HepG2 (cell line): ENCODE results near the gene CCDC57. TPM values are rescaled to one million over a fixed set of nuclear protein-coding genes. Genes with fewer than 3 reads are reported as not detected.

Experiments used
- HNF4A ChIP-seq: sonication (generic); formaldehyde crosslinking; IDR thresholded peaks from 2 replicates; pipeline ENCODE4 v1.4.0; 2020; ENCODE audit warnings: missing genetic modification reagents
- KAT8 ChIP-seq: IDR thresholded peaks from 2 replicates; pipeline ENCODE4 v1.6.1; 2016; ENCODE audit warnings: missing genetic modification reagents, missing compliant biosample characterization
- KLF13 ChIP-seq: sonication (generic); formaldehyde crosslinking; IDR thresholded peaks from 2 replicates; pipeline ENCODE4 v1.4.0; 2020; ENCODE audit warnings: mild to moderate bottlenecking, missing genetic modification reagents
- MAFF ChIP-seq: IDR thresholded peaks from 2 replicates; pipeline ENCODE4 v1.6.1; 2011; ENCODE audit warnings: low read depth, low read length, improper control_type of control experiment
- MED13 ChIP-seq: sonication (generic); formaldehyde crosslinking; IDR thresholded peaks from 2 replicates; pipeline ENCODE4 v1.5.0; 2020; ENCODE audit warnings: missing genetic modification reagents
- MED8 ChIP-seq: sonication (generic); formaldehyde crosslinking; IDR thresholded peaks from 2 replicates; pipeline ENCODE4 v1.8.1; 2023; ENCODE audit warnings: mild to moderate bottlenecking, missing genetic modification reagents; ENCODE audit not compliant: insufficient replicate concordance
- NFKBIZ ChIP-seq: IDR thresholded peaks from 2 replicates; pipeline ENCODE4 v1.6.1; 2018; ENCODE audit warnings: missing genetic modification reagents, missing compliant biosample characterization
- PHF20 ChIP-seq: sonication (generic); formaldehyde crosslinking; IDR thresholded peaks from 2 replicates; pipeline ENCODE4 v1.5.0; 2020; ENCODE audit warnings: mild to moderate bottlenecking, missing genetic modification reagents
- POLR2AphosphoS2 ChIP-seq: IDR thresholded peaks from 2 replicates; pipeline ENCODE4 v1.6.1; 2011; ENCODE audit warnings: low read depth, low read length, improper control_type of control experiment
- PRMT3 ChIP-seq: sonication (generic); formaldehyde crosslinking; IDR thresholded peaks from 2 replicates; pipeline ENCODE4 v1.8.1; 2022; ENCODE audit warnings: low read depth, mild to moderate bottlenecking, moderate library complexity, missing genetic modification reagents, borderline replicate concordance
- SMAD3 ChIP-seq: sonication (generic); formaldehyde crosslinking; IDR thresholded peaks from 2 replicates; pipeline ENCODE4 v1.4.0; 2020; ENCODE audit warnings: missing genetic modification reagents
- TRIM24 ChIP-seq: sonication (generic); formaldehyde crosslinking; IDR thresholded peaks from 2 replicates; pipeline ENCODE4 v1.8.0; 2022; ENCODE audit warnings: mild to moderate bottlenecking, missing genetic modification reagents
- XRCC5 ChIP-seq: fragments of 200-400 bp; formaldehyde crosslinking; optimal IDR thresholded peaks from 2 replicates; pipeline ENCODE3; 2017; ENCODE audit warnings: mild to moderate bottlenecking, low read length
- YY1 ChIP-seq: IDR thresholded peaks from 2 replicates; pipeline ENCODE4 v1.6.1; 2011; ENCODE audit warnings: low read length, low read depth, moderate library complexity, mild to moderate bottlenecking; ENCODE audit not compliant: insufficient read depth, insufficient replicate concordance
- ZBTB38 ChIP-seq: sonication (generic); formaldehyde crosslinking; IDR thresholded peaks from 2 replicates; pipeline ENCODE4 v1.5.1; 2020; ENCODE audit warnings: mild to moderate bottlenecking, missing genetic modification reagents
- ZMAT3 ChIP-seq: sonication (generic); formaldehyde crosslinking; conservative IDR thresholded peaks from 2 replicates; pipeline ENCODE4 v1.7.0; 2021; ENCODE audit warnings: missing genetic modification reagents
- ZNF10 ChIP-seq: sonication (generic); formaldehyde crosslinking; IDR thresholded peaks from 2 replicates; pipeline ENCODE4 v1.4.0; 2020; ENCODE audit warnings: mild to moderate bottlenecking, low read depth, missing genetic modification reagents, borderline replicate concordance
- ZNF367 ChIP-seq: sonication (generic); formaldehyde crosslinking; IDR thresholded peaks from 2 replicates; pipeline ENCODE4 v1.4.0; 2020; ENCODE audit warnings: missing genetic modification reagents, borderline replicate concordance
- ZNF432 ChIP-seq: sonication (generic); formaldehyde crosslinking; IDR thresholded peaks from 2 replicates; pipeline ENCODE4 v1.5.0; 2020; ENCODE audit warnings: missing genetic modification reagents, mild to moderate bottlenecking, borderline replicate concordance
- ZNF563 ChIP-seq: sonication (generic); formaldehyde crosslinking; IDR thresholded peaks from 2 replicates; pipeline ENCODE4 v1.8.0; 2022; ENCODE audit warnings: mild to moderate bottlenecking, moderate library complexity, missing genetic modification reagents
- ZNF777 ChIP-seq: sonication (generic); formaldehyde crosslinking; IDR thresholded peaks from 2 replicates; pipeline ENCODE4 v1.4.0; 2020; ENCODE audit warnings: missing genetic modification reagents
- ZSCAN9 ChIP-seq: IDR thresholded peaks from 2 replicates; pipeline ENCODE4 v1.6.1; 2016; ENCODE audit warnings: borderline replicate concordance
- polyA plus RNA-seq, 8 experiments: library from polyadenylated mRNA; depleted of rRNA in 3 of 8; stranded (reverse) in 7 of 8; unstranded in 1 of 8; fragments of >200 nt; fragmentation: Illumina TruSeq in 4 of 8; extraction: Trizol in 4 of 8; gene quantifications; 2 replicates each; pipeline versions ENCODE4 v1.2.1 to v1.2.3, GENCODE V29; 2011 to 2016; ENCODE audit warnings: low read depth in 4 of 8, missing spikeins in 1 of 8, mixed read lengths in 1 of 8; ENCODE audit not compliant: insufficient read depth in 1 of 8
- total RNA-seq, 5 experiments: library from RNA; depleted of rRNA; stranded (reverse); fragments of >200 nt; fragmentation: Illumina TruSeq; extraction: Trizol; gene quantifications; 2 replicates each; pipeline ENCODE4 v1.2.3, GENCODE V29; 2016; ENCODE audit warnings: low read depth in 1 of 5
- TF ChIP-seq, protein P1 (sequence below): sonication (generic); formaldehyde crosslinking; IDR thresholded peaks from 2 replicates; pipeline ENCODE4 v1.5.0; 2020; ENCODE audit warnings: mild to moderate bottlenecking, missing genetic modification reagents, moderate library complexity
- TF ChIP-seq, protein P2 (sequence below): IDR thresholded peaks from 2 replicates; pipeline ENCODE4 v1.6.1; 2016; ENCODE audit warnings: low read depth, control low read depth
- TF ChIP-seq, protein P3 (sequence below): sonication (generic); formaldehyde crosslinking; IDR thresholded peaks from 2 replicates; pipeline ENCODE4 v1.5.0; 2020; ENCODE audit warnings: mild to moderate bottlenecking, low read depth, missing genetic modification reagents, borderline replicate concordance

CCDC57 gene
- total and polyA plus RNA-seq, 2 of the 13 experiments (the other 11 are each of a cell fraction or from before 2014, with no cell fraction given), result 59.3 to 59.9 TPM

DNA sequence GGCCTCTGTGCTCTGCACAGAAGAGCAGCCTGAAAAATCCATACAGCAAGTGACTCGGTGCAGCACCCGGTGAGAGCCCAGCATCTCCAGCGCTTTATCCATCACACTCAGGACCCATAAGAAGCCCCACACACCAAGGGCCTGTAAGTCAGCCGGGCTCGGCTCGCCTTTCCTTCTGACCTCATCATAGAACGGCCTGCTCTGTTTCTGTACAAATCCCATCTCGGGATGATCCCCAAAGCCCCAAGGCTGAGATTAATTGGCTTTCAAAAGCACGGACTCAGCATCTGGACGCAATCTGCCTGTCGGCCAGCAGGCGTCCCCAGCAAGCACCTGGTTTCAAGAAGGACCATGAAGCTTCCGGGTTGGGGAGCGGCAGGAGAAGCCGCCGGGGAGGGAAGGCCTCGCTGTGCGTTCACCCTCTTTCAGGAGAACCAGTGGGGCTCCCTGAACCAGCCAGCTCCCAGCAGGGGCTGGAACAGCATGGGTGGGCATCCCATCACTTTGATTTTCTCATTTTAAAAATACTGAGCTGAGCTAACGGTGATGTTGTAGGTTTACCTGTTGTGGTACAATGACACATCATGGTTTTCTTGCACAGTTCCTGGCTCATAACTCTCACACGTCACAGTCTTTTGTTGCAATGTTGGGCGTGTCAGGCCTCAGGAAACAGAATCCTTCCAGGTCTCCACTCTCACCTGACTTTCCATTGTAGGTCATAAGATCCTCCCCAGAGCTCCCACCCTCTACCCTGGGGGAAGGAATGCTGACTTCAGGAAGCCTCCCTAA, 6.7 kb downstream of the CCDC57 start (continued):
- TF ChIP-seq ZNF367 (CRISPR knock-in tag), result no peak
- no peak; the same call in 1 of the 2 replicates for TF ChIP-seq HNF4A
- TF ChIP-seq NFKBIZ, result 0 out of 2 replicates have a peak, but pooled peaks have one; percentile 38
- TF ChIP-seq, protein P1, sequence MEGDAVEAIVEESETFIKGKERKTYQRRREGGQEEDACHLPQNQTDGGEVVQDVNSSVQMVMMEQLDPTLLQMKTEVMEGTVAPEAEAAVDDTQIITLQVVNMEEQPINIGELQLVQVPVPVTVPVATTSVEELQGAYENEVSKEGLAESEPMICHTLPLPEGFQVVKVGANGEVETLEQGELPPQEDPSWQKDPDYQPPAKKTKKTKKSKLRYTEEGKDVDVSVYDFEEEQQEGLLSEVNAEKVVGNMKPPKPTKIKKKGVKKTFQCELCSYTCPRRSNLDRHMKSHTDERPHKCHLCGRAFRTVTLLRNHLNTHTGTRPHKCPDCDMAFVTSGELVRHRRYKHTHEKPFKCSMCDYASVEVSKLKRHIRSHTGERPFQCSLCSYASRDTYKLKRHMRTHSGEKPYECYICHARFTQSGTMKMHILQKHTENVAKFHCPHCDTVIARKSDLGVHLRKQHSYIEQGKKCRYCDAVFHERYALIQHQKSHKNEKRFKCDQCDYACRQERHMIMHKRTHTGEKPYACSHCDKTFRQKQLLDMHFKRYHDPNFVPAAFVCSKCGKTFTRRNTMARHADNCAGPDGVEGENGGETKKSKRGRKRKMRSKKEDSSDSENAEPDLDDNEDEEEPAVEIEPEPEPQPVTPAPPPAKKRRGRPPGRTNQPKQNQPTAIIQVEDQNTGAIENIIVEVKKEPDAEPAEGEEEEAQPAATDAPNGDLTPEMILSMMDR (CRISPR knock-in tag), result peak; percentile 98
- TF ChIP-seq, protein P2, sequence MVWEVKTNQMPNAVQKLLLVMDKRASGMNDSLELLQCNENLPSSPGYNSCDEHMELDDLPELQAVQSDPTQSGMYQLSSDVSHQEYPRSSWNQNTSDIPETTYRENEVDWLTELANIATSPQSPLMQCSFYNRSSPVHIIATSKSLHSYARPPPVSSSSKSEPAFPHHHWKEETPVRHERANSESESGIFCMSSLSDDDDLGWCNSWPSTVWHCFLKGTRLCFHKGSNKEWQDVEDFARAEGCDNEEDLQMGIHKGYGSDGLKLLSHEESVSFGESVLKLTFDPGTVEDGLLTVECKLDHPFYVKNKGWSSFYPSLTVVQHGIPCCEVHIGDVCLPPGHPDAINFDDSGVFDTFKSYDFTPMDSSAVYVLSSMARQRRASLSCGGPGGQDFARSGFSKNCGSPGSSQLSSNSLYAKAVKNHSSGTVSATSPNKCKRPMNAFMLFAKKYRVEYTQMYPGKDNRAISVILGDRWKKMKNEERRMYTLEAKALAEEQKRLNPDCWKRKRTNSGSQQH (CRISPR knock-in tag), result peak; percentile 26; the same call in 1 of the 2 replicates
- peak; percentile 80 for TF ChIP-seq MAFF
- TF ChIP-seq MED8 (CRISPR knock-in tag), result no peak
- peak; percentile 92 for TF ChIP-seq ZBTB38 (CRISPR knock-in tag)
- TF ChIP-seq ZNF10, result no peak
- TF ChIP-seq KAT8 (CRISPR knock-in tag), result peak; percentile 95
- TF ChIP-seq YY1, result peak; percentile 70
- TF ChIP-seq TRIM24 (CRISPR knock-in tag), result no peak
- TF ChIP-seq ZNF777, result peak; percentile 18; the same call in 1 of the 2 replicates
- no peak for TF ChIP-seq MED13 (CRISPR knock-in tag)
- peak; percentile 95 for TF ChIP-seq SMAD3 (CRISPR knock-in tag)
- TF ChIP-seq KLF13 (CRISPR knock-in tag), result no peak
- TF ChIP-seq ZNF432 (CRISPR knock-in tag), result no peak
- TF ChIP-seq ZNF563 (CRISPR knock-in tag), result peak; percentile 45; the same call in 1 of the 2 replicates
- TF ChIP-seq POLR2AphosphoS2, result no peak
- TF ChIP-seq PRMT3 (CRISPR knock-in tag), result no peak
- TF ChIP-seq, protein P3, sequence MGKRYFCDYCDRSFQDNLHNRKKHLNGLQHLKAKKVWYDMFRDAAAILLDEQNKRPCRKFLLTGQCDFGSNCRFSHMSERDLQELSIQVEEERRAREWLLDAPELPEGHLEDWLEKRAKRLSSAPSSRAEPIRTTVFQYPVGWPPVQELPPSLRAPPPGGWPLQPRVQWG (CRISPR knock-in tag), result no peak
- 0 out of 2 replicates have a peak, but pooled peaks have one; percentile 37 for TF ChIP-seq ZMAT3 (CRISPR knock-in tag)
- TF ChIP-seq ZSCAN9 (CRISPR knock-in tag), result peak; percentile 74; the same call in 1 of the 2 replicates
- TF ChIP-seq XRCC5, result peak; percentile 93
- TF ChIP-seq PHF20 (CRISPR knock-in tag), result peak; percentile 83
